ENCODE measurements around the gene OBP2B. TPM values are rescaled to one million over a fixed set of nuclear protein-coding genes. Genes with fewer than 3 reads are reported as not detected.
"Not testable (repeated sequence)": the region's sequence is repeated elsewhere in the genome, so short reads cannot be mapped to it uniquely, and the experiment has no call there.

Gene OBP2B
- total RNA-seq, 1 experiment from 2014 or later, result not detected

DNA sequence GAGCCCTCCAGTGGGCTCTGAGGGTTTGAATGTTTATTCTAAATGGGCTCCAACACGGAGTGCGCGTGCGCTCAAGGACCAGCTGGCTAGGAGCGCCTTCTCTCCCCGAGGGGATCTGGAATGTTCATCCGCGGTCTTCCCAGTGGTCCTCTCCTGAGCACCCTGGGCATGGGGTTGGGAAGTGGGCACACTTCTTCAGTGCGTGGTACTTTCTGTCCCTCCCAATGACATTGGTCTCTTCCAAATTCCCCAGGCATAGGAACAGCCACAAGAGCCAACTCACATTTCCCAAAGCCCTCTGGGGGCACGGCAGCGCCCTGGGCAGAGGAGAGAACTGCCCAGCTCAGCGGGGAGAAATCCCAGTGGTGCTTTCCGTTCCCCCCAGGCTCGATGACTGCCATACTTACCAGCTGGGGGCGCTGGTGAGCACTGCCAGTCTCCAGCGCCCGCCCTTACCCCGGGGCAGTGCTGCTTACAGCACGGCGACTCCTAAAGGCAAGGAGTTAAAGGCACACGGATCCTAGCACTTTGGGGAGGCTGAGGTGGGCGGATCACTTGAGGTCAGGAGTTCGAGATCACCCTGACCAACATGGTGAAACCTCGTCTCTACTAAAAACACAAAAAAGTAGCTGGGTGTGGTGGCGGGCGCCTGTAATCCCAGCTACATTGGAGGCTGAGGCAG, 29.9 kb upstream of the OBP2B start:
- TF ChIP-seq, protein P1, sequence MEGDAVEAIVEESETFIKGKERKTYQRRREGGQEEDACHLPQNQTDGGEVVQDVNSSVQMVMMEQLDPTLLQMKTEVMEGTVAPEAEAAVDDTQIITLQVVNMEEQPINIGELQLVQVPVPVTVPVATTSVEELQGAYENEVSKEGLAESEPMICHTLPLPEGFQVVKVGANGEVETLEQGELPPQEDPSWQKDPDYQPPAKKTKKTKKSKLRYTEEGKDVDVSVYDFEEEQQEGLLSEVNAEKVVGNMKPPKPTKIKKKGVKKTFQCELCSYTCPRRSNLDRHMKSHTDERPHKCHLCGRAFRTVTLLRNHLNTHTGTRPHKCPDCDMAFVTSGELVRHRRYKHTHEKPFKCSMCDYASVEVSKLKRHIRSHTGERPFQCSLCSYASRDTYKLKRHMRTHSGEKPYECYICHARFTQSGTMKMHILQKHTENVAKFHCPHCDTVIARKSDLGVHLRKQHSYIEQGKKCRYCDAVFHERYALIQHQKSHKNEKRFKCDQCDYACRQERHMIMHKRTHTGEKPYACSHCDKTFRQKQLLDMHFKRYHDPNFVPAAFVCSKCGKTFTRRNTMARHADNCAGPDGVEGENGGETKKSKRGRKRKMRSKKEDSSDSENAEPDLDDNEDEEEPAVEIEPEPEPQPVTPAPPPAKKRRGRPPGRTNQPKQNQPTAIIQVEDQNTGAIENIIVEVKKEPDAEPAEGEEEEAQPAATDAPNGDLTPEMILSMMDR (IDR thresholded peaks at IDR 0.05; ENCODE audit: unreplicated experiment), result peak; percentile 44
- intact Hi-C loops (cut with micrococcal nuclease), result no loop called here
- no TSS peak for BruUV-seq (replicated peaks)
- Mint-ChIP-seq H3K4me3 (ENCODE audit: unreplicated experiment) (no peak overlapping the region), H3K27ac (ENCODE audit: low read depth, unreplicated experiment) (no peak overlapping the region), H3K36me3 (ENCODE audit: insufficient read depth, unreplicated experiment) (no peaks in the 10 kb centered on the region), H3K27me3 (ENCODE audit: insufficient read depth, unreplicated experiment) (peaks cover 15% of the 10 kb centered on the region), H3K4me1 (ENCODE audit: insufficient read depth, unreplicated experiment) (no peaks in the 10 kb centered on the region), H3K9me3 (ENCODE audit: unreplicated experiment) (no peaks in the 10 kb centered on the region)
- ChIA-PET CTCF (interaction anchor here (0.6 to 1.1 kb wide), 2 partner anchors 18 to 58 kb away, joined by 3 read pairs; no protein-coding TSS in a partner anchor), POLR2A (no interaction called here)
- peak; percentile 56 for DNase-seq (ENCODE audit: unreplicated experiment)

DNA sequence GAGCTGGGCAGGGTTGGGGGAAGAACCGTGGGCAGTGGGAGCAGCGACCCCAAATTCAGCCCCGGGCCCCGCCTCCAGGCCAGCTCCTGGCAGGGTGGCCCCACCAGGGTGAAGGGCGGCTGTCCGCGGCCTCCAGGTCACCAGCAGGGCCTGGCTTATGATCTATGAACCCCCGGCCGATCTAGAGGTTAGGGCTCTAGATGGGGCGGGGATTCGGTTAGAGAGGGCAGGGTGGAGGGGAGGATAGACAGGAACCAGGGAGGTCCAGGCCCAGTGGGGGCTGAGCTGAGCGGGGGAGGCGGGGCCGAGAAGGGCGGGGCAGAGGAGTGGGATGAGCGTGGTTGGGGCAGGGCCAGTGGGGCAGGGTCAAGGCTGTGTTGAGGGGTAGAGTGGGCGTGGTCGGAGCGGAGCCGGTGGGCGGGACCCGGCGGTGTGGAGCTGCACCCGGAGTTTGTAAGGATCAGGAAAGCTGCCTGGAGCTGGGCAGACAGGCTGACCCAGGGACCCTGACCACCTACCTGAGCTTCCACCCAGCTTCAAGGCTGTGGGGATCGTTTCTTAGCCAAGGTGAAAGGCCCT, 29.3 kb upstream of the OBP2B start:
- H3K9me3 Mint-ChIP-seq (ENCODE audit: unreplicated experiment), result no peaks in the 10 kb centered on the region
- no peak overlapping the region for H3K4me3 Mint-ChIP-seq (ENCODE audit: unreplicated experiment)

DNA sequence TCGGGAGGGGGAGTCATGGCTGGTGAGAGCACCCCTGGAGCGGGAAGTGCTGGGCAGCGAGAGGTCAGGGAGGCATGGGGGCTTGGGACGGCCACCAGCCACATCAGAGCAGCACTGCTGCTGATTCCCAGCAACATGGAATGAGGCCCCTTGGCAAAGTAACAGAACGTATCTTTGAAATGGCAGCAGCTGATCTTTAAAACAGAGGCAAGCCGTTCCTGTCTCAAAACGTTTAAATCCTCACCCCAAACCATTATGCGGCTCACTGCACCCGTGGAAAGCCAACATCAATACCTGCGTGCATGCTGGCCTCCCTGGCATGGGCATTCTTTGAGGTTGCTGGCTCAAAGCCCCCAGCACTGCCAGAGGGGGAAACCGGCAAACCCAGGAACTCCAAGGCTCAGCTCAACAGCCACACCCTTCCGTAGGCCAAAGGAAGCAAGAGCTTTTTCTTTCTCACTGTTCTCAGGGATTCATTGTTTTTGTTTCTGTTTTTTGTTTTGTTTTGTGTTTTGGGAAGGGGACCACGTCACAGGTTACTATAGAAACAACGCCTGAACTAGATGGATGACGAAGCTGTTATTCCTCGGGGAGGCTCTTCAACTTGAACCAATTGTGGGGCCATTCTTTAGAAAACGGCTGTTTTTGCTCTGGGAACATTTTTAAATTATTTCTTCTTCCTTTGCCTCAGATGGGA, 28.1 kb upstream of the OBP2B start:
- DNase-seq (ENCODE audit: unreplicated experiment), result peak; percentile 16
- peaks cover 15% of the 10 kb centered on the region for H3K27me3 Mint-ChIP-seq (ENCODE audit: insufficient read depth, unreplicated experiment)
- TF ChIP-seq, protein P1 (IDR thresholded peaks at IDR 0.05; ENCODE audit: unreplicated experiment), result no peak
- no peaks in the 10 kb centered on the region for H3K4me1 Mint-ChIP-seq (ENCODE audit: insufficient read depth, unreplicated experiment)
- intact Hi-C loops (cut with micrococcal nuclease), result no loop called here
- CTCF ChIA-PET, result no interaction called here
- BruUV-seq (replicated peaks), result no TSS peak
- H3K27ac Mint-ChIP-seq (ENCODE audit: low read depth, unreplicated experiment), result no peak overlapping the region
- H3K36me3 Mint-ChIP-seq (ENCODE audit: insufficient read depth, unreplicated experiment), result no peaks in the 10 kb centered on the region
- no peaks in the 10 kb centered on the region for H3K9me3 Mint-ChIP-seq (ENCODE audit: unreplicated experiment)
- POLR2A ChIA-PET, result no interaction called here
- no peak overlapping the region for H3K4me3 Mint-ChIP-seq (ENCODE audit: unreplicated experiment)

More for the DNA sequence above, 29.3 kb upstream of the OBP2B start:
- no peaks in the 10 kb centered on the region for H3K36me3 Mint-ChIP-seq (ENCODE audit: insufficient read depth, unreplicated experiment)
- intact Hi-C loops (cut with micrococcal nuclease), result no loop called here
- H3K27me3 Mint-ChIP-seq (ENCODE audit: insufficient read depth, unreplicated experiment), result peaks cover 15% of the 10 kb centered on the region
- ChIA-PET POLR2A (no interaction called here), CTCF (interaction anchor here (0.6 kb wide), 1 partner anchor 17 kb away, joined by 3 read pairs; no protein-coding TSS in a partner anchor)
- no TSS peak for BruUV-seq (replicated peaks)
- H3K27ac Mint-ChIP-seq (ENCODE audit: low read depth, unreplicated experiment), result no peak overlapping the region
- TF ChIP-seq, protein P1 (IDR thresholded peaks at IDR 0.05; ENCODE audit: unreplicated experiment), result no peak
- DNase-seq (ENCODE audit: unreplicated experiment), result no peak
- H3K4me1 Mint-ChIP-seq (ENCODE audit: insufficient read depth, unreplicated experiment), result no peaks in the 10 kb centered on the region

DNA sequence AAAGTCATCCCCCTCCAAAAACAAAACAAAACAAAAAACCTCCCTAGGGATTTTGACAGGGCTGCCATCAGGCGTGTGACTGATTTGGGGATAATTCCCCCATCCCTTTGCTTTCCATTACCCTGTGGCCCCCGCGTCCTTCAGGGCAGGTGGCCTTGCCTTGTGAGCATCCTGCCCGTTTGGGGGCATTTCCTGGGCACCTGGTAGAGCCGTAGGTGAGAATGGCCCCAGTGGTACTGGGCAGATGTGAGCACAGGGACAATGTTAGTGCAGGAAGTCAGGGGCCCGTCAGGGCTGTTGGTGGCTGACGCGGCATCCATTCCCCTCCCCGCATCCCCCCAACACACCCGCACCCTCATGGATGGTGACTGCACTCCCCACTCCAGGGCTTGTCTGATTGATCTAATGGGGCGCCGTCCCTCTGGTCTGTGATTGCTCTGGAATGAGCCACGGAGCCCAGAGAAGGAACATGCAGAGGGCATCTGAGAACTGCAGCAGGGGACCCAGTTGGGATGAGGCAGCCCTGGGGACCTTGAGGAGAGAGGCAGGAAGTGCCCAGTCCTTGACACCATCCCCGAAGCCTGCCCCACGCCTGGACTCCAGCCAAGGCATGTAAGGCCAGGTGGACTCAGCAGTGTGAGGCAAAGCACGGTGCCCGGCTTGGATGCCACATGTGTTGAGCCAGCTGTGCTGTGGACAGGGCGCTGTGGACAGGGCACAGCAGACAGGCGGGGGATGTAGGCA, 27.4 kb upstream of the OBP2B start:
- H3K27ac Mint-ChIP-seq (ENCODE audit: low read depth, unreplicated experiment); H3K36me3 Mint-ChIP-seq (ENCODE audit: insufficient read depth, unreplicated experiment); CTCF ChIA-PET; POLR2A ChIA-PET; H3K4me3 Mint-ChIP-seq (ENCODE audit: unreplicated experiment); H3K9me3 Mint-ChIP-seq (ENCODE audit: unreplicated experiment); DNase-seq (ENCODE audit: unreplicated experiment); H3K4me1 Mint-ChIP-seq (ENCODE audit: insufficient read depth, unreplicated experiment); intact Hi-C loops (cut with micrococcal nuclease); BruUV-seq (replicated peaks): not testable (repeated sequence)
- H3K27me3 Mint-ChIP-seq (ENCODE audit: insufficient read depth, unreplicated experiment), result peaks cover 17% of the 10 kb centered on the region

Data from MCF 10A (cell line).